ENCODE data around the gene RETREG3. TPM values are rescaled to one million over a fixed set of nuclear protein-coding genes. Genes with fewer than 3 reads are reported as not detected.
A peak's percentile ranks its signal among the peaks of the same experiment; 100 is the strongest.

RETREG3 gene
- total and polyA plus RNA-seq, 2 of the 13 experiments (the other 11 are each of a cell fraction or from before 2014, with no cell fraction given) = 47.0 to 55.8 TPM

- TF ChIP-seq ZNF441 (CRISPR knock-in tag; IDR thresholded peaks at IDR 0.05; ENCODE audit: borderline replicate concordance) (0 out of 2 replicates have a peak, but pooled peaks have one; percentile 11), ZNF292 (CRISPR knock-in tag; IDR thresholded peaks at IDR 0.05; ENCODE audit: borderline replicate concordance, low read depth) (no peak), ZNF777 (CRISPR knock-in tag; IDR thresholded peaks at IDR 0.05) (peak; percentile 85), BCL3 (CRISPR knock-in tag; IDR thresholded peaks at IDR 0.05) (0 out of 2 replicates have a peak, but pooled peaks have one; percentile 14), ZNF704 (CRISPR knock-in tag; IDR thresholded peaks at IDR 0.05; ENCODE audit: borderline replicate concordance) (no peak), KLF11 (CRISPR knock-in tag; IDR thresholded peaks at IDR 0.05) (no peak), E2F2 (CRISPR knock-in tag; IDR thresholded peaks at IDR 0.05; ENCODE audit: borderline replicate concordance) (no peak), ZSCAN29 (CRISPR knock-in tag; conservative IDR thresholded peaks at IDR 0.05) (0 out of 2 replicates have a peak, but pooled peaks have one; percentile 54), SMYD3 (CRISPR knock-in tag; IDR thresholded peaks at IDR 0.05) (no peak), USF2 (IDR thresholded peaks at IDR 0.05; ENCODE audit: low read depth, low read length) (no peak), USF2 (CRISPR knock-in tag; IDR thresholded peaks at IDR 0.05; ENCODE audit: borderline replicate concordance) (no peak), ZBTB7B (CRISPR knock-in tag; IDR thresholded peaks at IDR 0.05) (peak; percentile 27; the same call in 1 of the 2 replicates), ZNF430 (CRISPR knock-in tag; IDR thresholded peaks at IDR 0.05) (0 out of 2 replicates have a peak, but pooled peaks have one; percentile 45), PHF21A (CRISPR knock-in tag; IDR thresholded peaks at IDR 0.05) (peak; percentile 53; the same call in 1 of the 2 replicates), CEBPZ (IDR thresholded peaks at IDR 0.05; ENCODE audit: low read length) (no peak), ZNF619 (CRISPR knock-in tag; IDR thresholded peaks at IDR 0.05) (no peak), ZNF7 (CRISPR knock-in tag; IDR thresholded peaks at IDR 0.05) (no peak), FLYWCH1 (CRISPR knock-in tag; IDR thresholded peaks at IDR 0.05) (no peak), ARNT2 (CRISPR knock-in tag; IDR thresholded peaks at IDR 0.05; ENCODE audit: low read depth) (no peak)
Observed at GRCh38 chr17:42531455-42532354, 77.5 kb downstream of the RETREG3 start (continued).

Data from HepG2 (cell line).